ENCODE measurements around the gene ASB5. TPM values are rescaled to one million over a fixed set of nuclear protein-coding genes. Genes with fewer than 3 reads are reported as not detected.

ASB5 gene
- total and polyA plus RNA-seq, 4 experiments from 2014 or later = not detected

Other genes with a start within 250 kb of the ASB5 start
- under 1 TPM; 0.26 to 0.42 TPM for gene WDR17, start 203.4 kb downstream of the ASB5 start, total RNA-seq
- gene WDR17, start 203.4 kb downstream of the ASB5 start, polyA plus RNA-seq = under 1 TPM in 1 of 2 donors, not detected in 1; 0.20 TPM
- gene SPATA4, start 73.6 kb downstream of the ASB5 start, total RNA-seq = not detected
- gene SPATA4, start 73.6 kb downstream of the ASB5 start, polyA plus RNA-seq = not detected
- 100 to 1,000 TPM; 193 to 207 TPM for gene SPCS3, start 50.7 kb upstream of the ASB5 start, total RNA-seq
- gene SPCS3, start 50.7 kb upstream of the ASB5 start, polyA plus RNA-seq = 10 to 100 TPM; 62.4 to 74.7 TPM

All from CD4-positive, alpha-beta memory T cell (primary cell).